ENCODE data around the gene RNH1.

Gene RNH1

GRCh38 chr11:454043-454442, 53.0 kb downstream of the RNH1 start:
- peaks cover 21% of the 10 kb centered on the region for H3K36me3 ChIP-seq
- no peak for TF ChIP-seq CTCF (IDR thresholded peaks at IDR 0.05; ENCODE audit: low read depth, low read length)

GRCh38 chr11:453564-453963, 53.5 kb downstream of the RNH1 start:
- Histone ChIP-seq H3K4me3 (ENCODE audit: low read depth, low read length) (no peak overlapping the region), H3K36me3 (peaks cover 21% of the 10 kb centered on the region), H3K27ac (no peak overlapping the region), H3K27me3 (ENCODE audit: insufficient read depth, low read depth, severe bottlenecking) (no peaks in the 10 kb centered on the region), H3K9me3 (ENCODE audit: severe bottlenecking) (no peaks in the 10 kb centered on the region)
- DNase-seq, result no peak
- TF ChIP-seq CTCF (IDR thresholded peaks at IDR 0.05; ENCODE audit: low read depth, low read length), result no peak

More at GRCh38 chr11:454043-454442, 53.0 kb downstream of the RNH1 start:
- no peaks in the 10 kb centered on the region for H3K9me3 ChIP-seq (ENCODE audit: severe bottlenecking)
- DNase-seq, result no peak
- H3K4me3 ChIP-seq (ENCODE audit: low read depth, low read length), result no peak overlapping the region
- H3K27ac ChIP-seq, result no peak overlapping the region
- H3K27me3 ChIP-seq (ENCODE audit: insufficient read depth, low read depth, severe bottlenecking), result no peaks in the 10 kb centered on the region

GRCh38 chr11:452916-453527, 54.0 kb downstream of the RNH1 start:
- no peaks in the 10 kb centered on the region for H3K9me3 ChIP-seq (ENCODE audit: severe bottlenecking)
- TF ChIP-seq CTCF (IDR thresholded peaks at IDR 0.05; ENCODE audit: low read depth, low read length), result no peak
- no peak overlapping the region for H3K27ac ChIP-seq
- peaks cover 21% of the 10 kb centered on the region for H3K36me3 ChIP-seq
- no peak for DNase-seq
- no peaks in the 10 kb centered on the region for H3K27me3 ChIP-seq (ENCODE audit: insufficient read depth, low read depth, severe bottlenecking)
- no peak overlapping the region for H3K4me3 ChIP-seq (ENCODE audit: low read depth, low read length)

- H3K4me3 ChIP-seq (ENCODE audit: low read depth, low read length), result no peak overlapping the region
- H3K27me3 ChIP-seq (ENCODE audit: insufficient read depth, low read depth, severe bottlenecking), result no peaks in the 10 kb centered on the region
- no peaks in the 10 kb centered on the region for H3K9me3 ChIP-seq (ENCODE audit: severe bottlenecking)
- no peak for TF ChIP-seq CTCF (IDR thresholded peaks at IDR 0.05; ENCODE audit: low read depth, low read length)
- no peak overlapping the region for H3K27ac ChIP-seq
- DNase-seq, result no peak
- peaks cover 21% of the 10 kb centered on the region for H3K36me3 ChIP-seq
Measured at GRCh38 chr11:452203-452744, 54.8 kb downstream of the RNH1 start.

GRCh38 chr11:451738-452137, 55.3 kb downstream of the RNH1 start:
- H3K9me3 ChIP-seq (ENCODE audit: severe bottlenecking), result no peaks in the 10 kb centered on the region
- peaks cover 21% of the 10 kb centered on the region for H3K36me3 ChIP-seq
- H3K4me3 ChIP-seq (ENCODE audit: low read depth, low read length), result no peak overlapping the region
- DNase-seq, result no peak
- no peaks in the 10 kb centered on the region for H3K27me3 ChIP-seq (ENCODE audit: insufficient read depth, low read depth, severe bottlenecking)
- no peak overlapping the region; the same call in 1 of the 2 replicates for H3K27ac ChIP-seq
- TF ChIP-seq CTCF (IDR thresholded peaks at IDR 0.05; ENCODE audit: low read depth, low read length), result no peak
